GDM1 (cell line): ENCODE results near the gene ELMOD1.
"Not testable (repeated sequence)": the region's sequence is repeated elsewhere in the genome, so short reads cannot be mapped to it uniquely, and the experiment has no call there.

Experiments used
- DNase-seq: peaks from one replicate; lab custom pipeline; 2025; lab: John Stamatoyannopoulos, UW

ELMOD1 gene

DNA sequence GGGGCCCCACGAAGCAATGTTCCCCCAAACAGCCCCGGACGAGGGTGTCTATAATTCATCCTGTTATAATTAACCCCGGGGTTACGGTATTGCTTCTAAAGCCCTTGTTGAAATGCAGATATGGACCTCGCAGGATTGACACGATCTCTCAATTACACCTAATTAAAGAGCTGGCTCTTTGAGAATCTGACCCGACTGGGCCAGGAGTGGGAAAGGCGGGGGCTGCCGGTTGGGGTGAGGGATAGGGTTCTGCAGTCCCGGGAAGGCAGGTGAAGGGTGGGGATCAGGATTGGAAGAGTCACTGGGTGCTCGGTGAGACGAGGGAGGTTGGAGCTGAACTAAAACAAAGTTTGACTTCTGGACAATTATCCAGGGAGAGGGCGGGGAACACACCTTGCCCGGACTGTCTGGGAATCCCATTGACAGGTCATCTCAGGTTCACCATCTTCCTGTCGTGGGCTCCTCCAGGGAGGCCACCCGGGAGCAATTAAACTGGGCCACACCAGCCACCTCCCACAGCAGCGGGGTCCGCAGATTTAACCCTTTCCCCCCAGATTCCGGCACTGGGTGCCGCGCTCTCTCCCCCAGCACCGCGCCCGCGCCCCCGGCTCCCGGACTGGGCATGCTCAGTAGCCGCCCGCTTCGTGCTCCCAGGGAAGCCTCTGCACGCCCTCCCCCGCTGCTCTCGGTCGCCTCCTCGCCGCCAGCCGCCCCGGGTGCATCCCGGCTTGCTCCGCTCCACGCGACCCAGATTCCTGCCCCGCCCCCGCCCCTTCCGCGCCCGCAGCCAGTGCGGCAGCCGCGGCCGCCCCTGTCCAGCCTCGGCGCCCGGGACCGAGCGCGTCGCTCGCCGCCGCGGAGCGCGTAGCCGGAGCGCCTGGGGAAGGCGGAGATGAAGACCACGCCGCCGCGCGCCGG is at the start of gene ELMOD1:
ELMOD1 (plus strand) TSS at position 688 of the 918 bp plus-strand sequence. CDS start 27,043 bp downstream, outside the sequence.
- DNase-seq, result no peak

GRCh38 chr11:107545101-107545514 is 45.8 kb upstream of the ELMOD1 start:
- DNase-seq, result no peak

- no peak for DNase-seq
Observed at GRCh38 chr11:107547961-107548360, 43.0 kb upstream of the ELMOD1 start.

- no peak for DNase-seq
Observed at GRCh38 chr11:107549253-107549953, 41.5 kb upstream of the ELMOD1 start.

GRCh38 chr11:107549954-107550285 is 41.0 kb upstream of the ELMOD1 start:
- DNase-seq, result no peak

- DNase-seq, result no peak
Observed at GRCh38 chr11:107550304-107550703, 40.6 kb upstream of the ELMOD1 start.

DNA sequence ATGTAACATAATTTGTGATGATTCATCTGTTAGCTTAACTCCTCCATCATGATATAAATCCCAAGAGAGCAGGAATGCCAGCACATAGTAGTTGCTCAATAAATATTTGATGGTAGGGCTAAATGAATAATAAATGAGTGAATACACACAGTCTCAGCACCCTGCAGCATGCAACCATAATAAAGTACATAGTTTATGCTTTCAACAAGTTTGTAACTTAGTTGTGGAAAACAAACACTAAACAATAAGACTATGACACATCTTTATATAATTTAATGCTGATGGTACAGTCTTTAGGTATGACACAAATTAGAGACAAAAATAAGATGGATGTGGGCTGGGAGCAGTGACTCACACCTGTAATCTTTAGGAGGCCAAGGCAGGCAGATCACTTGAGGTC is 29.3 kb upstream of the ELMOD1 start:
- DNase-seq, result no peak

DNA sequence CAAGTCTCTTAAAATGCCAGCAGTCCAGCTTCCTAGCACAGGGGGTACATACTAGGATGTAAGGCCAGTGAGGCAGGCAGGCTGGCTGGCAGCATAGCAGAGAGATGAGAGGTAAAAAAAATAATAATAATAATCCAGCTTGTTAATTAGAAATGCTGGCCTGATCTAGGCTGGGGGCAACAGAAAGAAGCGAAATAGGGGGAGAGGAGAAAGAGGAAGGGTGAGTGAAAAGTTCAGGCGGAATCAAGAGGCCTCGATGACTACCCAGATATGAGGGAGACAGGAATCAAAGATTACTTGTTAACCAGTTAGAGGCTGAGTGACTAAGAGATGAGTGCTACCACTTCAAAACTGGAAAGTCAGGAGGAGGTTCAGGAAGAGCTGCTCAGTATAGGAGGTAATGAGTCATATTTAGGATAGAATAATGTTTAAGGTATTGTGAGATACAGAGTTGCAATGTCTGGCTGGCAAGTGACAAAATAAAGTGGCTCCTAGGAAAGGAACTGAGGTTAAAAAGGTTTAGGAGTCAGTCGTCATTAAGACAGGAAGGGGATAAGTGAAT is 28.2 kb upstream of the ELMOD1 start:
- DNase-seq, result no peak

DNA sequence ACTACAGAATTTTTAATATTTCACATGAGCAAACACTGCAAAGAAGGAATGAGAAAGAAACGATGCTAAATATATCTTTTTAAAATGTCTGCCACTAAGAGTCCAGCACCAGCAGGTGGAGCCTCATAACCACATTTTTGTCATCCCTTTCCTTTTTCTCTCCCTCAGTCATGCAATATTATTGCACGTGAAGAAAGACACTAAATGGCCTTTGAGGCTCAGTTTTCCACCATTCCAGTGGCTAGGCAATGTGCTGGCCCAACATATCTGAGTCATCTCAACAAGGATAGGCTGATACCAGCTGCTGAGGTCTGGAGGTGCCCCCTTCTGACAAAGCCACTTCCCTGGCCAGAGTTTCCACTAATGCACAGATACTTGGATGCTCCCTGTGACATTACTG is 27.2 kb upstream of the ELMOD1 start:
- no peak for DNase-seq

GRCh38 chr11:107564877-107565218 is 26.1 kb upstream of the ELMOD1 start:
- DNase-seq, result no peak

GRCh38 chr11:107565219-107565937 is 25.6 kb upstream of the ELMOD1 start, which contains the start of gene ALKBH8:
Gene ALKBH8 (minus strand): TSS chr11:107565735. CDS start chr11:107560893, 4,842 bp downstream.
- DNase-seq, result peak; percentile 47

DNA sequence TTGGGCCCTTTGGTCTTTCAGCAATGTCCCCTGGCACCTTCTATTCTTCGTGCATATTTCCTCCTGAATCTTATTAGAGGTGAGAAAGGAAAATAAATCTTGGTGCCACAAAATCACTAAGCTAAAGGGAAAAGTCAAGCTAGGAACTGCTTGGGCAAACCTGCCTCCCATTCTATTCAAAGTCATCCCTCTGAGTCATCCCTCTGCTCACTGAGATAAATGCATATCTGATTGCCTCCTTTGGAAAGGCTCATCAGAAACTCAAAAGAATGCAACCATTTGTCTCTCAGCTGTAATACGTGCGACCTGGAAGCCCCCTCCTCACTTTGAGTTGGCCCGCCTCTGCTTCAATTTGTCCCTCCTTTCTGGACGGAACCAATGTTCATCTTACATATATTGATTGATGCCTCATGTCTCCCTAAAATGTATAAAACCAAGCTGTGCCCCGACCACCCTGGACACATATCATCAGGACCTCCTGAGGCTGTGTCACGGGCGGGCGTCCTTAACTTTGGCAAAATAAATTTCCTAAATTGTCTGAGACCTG is 24.9 kb upstream of the ELMOD1 start:
- DNase-seq, result not testable (repeated sequence)

DNA sequence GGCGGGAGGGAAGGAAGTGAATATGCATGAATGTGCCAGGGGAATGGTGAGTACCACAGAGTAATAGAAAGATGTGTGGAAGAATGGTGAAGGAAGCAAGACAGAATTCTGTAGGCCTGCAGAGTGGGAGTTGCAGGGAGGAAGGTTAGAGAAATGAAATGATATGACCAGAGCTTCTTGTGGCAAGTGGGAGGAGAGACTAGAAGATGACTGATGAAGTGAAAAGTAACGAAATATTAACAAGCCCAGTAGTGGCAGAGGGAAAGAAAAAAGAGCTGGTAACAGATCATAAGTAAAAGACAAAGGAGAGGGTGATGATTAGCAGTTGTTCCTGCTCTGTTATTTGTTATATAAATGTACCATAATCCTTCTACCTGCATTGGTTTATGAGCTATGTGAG is 24.4 kb upstream of the ELMOD1 start:
- no peak for DNase-seq

DNA sequence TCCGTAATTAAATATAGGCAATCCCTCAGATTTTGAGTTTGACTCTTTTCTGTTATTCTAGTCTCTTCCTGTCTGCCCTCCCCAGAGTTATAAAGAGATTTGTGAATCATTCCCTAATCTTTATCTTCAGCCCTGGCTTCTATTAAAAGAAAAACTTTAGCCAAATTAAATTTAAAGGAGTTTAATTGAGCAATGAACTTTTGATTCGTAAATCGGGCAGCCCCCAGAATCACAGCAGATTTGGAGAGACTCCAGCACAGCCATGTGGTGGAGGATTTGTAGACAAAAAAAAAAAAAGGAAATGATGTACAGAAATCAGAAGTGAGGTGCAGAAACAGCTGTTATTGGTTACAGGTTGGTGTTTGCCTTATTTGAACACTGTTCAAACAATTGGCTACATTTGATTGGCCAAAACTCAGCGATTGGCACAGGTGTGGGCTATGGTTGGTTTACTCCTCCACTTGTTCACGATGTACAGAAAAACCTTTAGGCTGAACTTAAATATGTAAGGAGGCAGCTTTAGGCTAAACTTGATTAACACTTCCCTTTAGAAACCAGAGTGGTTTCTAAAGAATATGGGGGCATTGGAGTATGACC is 23.1 kb upstream of the ELMOD1 start:
- DNase-seq, result no peak

GRCh38 chr11:107570015-107570414 is 20.9 kb upstream of the ELMOD1 start:
- no peak for DNase-seq

DNA sequence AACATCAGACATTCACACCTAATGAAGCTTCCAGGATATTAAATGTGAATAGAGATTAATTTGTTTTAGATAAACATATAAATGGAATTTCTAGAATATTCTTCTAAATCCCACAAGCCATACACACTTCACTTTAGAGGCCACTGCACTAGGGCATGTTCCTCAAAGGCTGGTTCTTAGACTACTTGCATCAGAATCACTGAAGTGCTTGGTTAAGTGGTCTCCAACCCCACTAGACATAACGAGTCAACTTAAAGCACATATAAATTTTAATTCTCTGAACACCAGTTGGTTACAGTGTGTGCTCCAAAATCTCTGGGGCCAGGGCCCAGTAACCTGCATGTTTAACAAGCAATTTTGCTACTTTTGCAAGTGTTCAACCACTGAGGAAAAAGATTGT is 17.5 kb upstream of the ELMOD1 start:
- DNase-seq, result no peak

DNA sequence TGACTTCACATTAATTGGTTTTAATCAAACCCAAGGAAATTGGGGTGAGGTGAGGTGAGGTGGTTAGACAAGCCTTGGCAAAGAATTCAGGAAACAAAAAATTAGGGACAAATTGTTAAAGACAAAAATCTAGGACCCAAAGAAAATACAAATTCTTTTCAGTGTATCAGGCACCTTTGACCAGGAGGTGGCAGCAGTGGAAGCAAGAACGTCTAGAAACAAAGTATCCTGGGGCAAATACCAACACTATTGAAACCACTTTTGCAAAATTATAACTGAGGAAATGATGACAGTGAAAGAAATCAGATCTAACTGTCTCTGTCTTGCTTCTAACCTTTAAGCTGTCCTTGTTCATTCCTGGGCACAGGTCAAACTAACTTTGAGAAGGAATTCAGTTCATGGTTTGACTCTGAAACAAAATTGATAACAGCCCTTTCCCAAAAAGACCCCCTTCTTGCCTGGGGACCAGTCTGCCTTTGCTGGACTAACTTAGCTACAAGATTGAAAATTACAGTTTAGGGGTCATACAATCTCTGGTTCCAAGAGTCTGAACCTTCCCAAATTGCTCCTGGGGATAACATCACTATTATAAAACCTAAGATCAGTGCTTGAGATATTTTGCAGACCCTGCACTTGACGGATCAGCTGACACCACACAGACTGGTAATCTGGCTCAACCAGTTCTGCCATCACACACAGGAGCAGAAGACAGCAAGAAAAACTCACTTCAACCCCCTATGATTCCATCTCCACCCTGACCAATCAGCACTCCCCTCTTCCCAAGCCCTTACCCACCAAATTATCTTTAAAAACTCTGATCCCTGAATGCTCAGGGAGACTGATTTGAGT is 14.2 kb upstream of the ELMOD1 start:
- not testable (repeated sequence) for DNase-seq

GRCh38 chr11:107577346-107577711 is 13.6 kb upstream of the ELMOD1 start:
- no peak for DNase-seq

GRCh38 chr11:107579169-107579568 is 11.8 kb upstream of the ELMOD1 start:
- not testable (repeated sequence) for DNase-seq

DNA sequence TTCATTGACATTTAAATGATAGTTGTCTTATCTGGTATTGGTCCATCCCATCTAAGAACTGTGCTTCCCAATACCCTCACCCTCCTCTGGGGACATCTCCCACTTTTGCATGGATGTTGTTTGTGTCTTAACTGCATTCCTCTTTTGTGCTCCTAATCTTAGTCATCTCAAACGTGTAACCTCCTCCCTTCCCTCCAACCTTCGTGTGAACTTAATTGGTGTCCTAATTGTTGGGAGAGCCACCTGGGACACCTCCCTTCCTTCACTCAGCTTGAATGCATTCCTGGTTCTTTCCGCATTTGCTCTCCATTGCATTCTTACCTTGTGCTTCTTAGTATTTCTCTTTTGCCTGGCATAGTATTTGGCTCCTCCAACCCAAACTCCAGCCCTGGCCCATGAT is 9.8 kb upstream of the ELMOD1 start:
- no peak for DNase-seq
